H9 (cell line): ENCODE results near the gene ACOT13. TPM values are rescaled to one million over a fixed set of nuclear protein-coding genes. Genes with fewer than 3 reads are reported as not detected.

Source experiments
- DNase-seq: peaks from one replicate; pipeline ENCODE4 v3.0.0-alpha.2; 2017
- H2AFZ ChIP-seq: one replicate; pipeline ENCODE4 v1.6.1; 2013; ENCODE audit warnings: mild to moderate bottlenecking, low read length, control low read depth, moderate library complexity
- H2AK5ac ChIP-seq: 2 replicates; pipeline ENCODE4 v1.6.1; 2013; ENCODE audit warnings: low read length, control low read depth, mixed read lengths; ENCODE audit not compliant: insufficient read length
- H2BK120ac ChIP-seq: one replicate; pipeline ENCODE4 v1.6.1; 2013; ENCODE audit warnings: low read depth, mild to moderate bottlenecking, low read length, control low read depth, inconsistent platforms; ENCODE audit not compliant: poor library complexity, severe bottlenecking
- H2BK12ac ChIP-seq: 2 replicates; pipeline ENCODE4 v1.6.1; 2013; ENCODE audit warnings: low read length, control low read depth, mixed read lengths, low read depth; ENCODE audit not compliant: insufficient read length
- H2BK15ac ChIP-seq: 2 replicates; pipeline ENCODE4 v1.6.1; 2013; ENCODE audit warnings: low read depth, low read length, control low read depth
- H2BK20ac ChIP-seq: one replicate; pipeline ENCODE4 v1.6.1; 2013; ENCODE audit warnings: low read depth, mild to moderate bottlenecking, low read length, control low read depth, inconsistent platforms; ENCODE audit not compliant: poor library complexity, severe bottlenecking
- H2BK5ac ChIP-seq: 2 replicates; pipeline ENCODE4 v1.6.1; 2013; ENCODE audit warnings: low read length, control low read depth, mixed read lengths; ENCODE audit not compliant: insufficient read length
- H3K14ac ChIP-seq: 2 replicates; pipeline ENCODE4 v1.6.1; 2013; ENCODE audit warnings: low read length, control low read depth; ENCODE audit not compliant: insufficient read depth
- H3K18ac ChIP-seq: 2 replicates; pipeline ENCODE4 v1.6.1; 2013; ENCODE audit warnings: low read depth, mild to moderate bottlenecking, mixed read lengths, low read length, control low read depth; ENCODE audit not compliant: insufficient read length
- H3K23ac ChIP-seq: 2 replicates; pipeline ENCODE4 v1.6.1; 2013; ENCODE audit warnings: low read length, control low read depth, mixed read lengths, low read depth; ENCODE audit not compliant: insufficient read length
- H3K23me2 ChIP-seq: 2 replicates; pipeline ENCODE4 v1.6.1; 2013; ENCODE audit warnings: low read depth, mild to moderate bottlenecking, mixed read lengths, low read length, control low read depth; ENCODE audit not compliant: insufficient read length, poor library complexity, severe bottlenecking
- H3K27ac ChIP-seq: 2 replicates; pipeline ENCODE4 v1.5.1; 2013; ENCODE audit warnings: low read length, control low read depth, mixed read lengths, low read depth; ENCODE audit not compliant: insufficient read length
- H3K27me3 ChIP-seq: 2 replicates; pipeline ENCODE4 v1.6.1; 2013; ENCODE audit warnings: low read length, control low read depth, inconsistent platforms; ENCODE audit not compliant: insufficient read depth
- H3K4ac ChIP-seq: 2 replicates; pipeline ENCODE4 v1.6.1; 2013; ENCODE audit warnings: low read depth, mild to moderate bottlenecking, control low read depth, inconsistent platforms, low read length, moderate library complexity
- H3K4me1 ChIP-seq: 2 replicates; pipeline ENCODE4 v1.6.1; 2013; ENCODE audit warnings: low read length, control low read depth, inconsistent platforms; ENCODE audit not compliant: insufficient read depth
- H3K4me2 ChIP-seq: 2 replicates; pipeline ENCODE4 v1.6.1; 2013; ENCODE audit warnings: low read length, control low read depth, mixed read lengths; ENCODE audit not compliant: insufficient read length, insufficient read depth
- H3K56ac ChIP-seq: 2 replicates; pipeline ENCODE4 v1.6.1; 2013; ENCODE audit warnings: low read depth, mild to moderate bottlenecking, mixed read lengths, low read length, control low read depth; ENCODE audit not compliant: insufficient read length
- H3K79me1 ChIP-seq: 2 replicates; pipeline ENCODE4 v1.6.1; 2013; ENCODE audit warnings: low read depth, mild to moderate bottlenecking, moderate library complexity, low read length, control low read depth, inconsistent platforms; ENCODE audit not compliant: insufficient read depth, poor library complexity, severe bottlenecking
- H3K79me2 ChIP-seq: 2 replicates; pipeline ENCODE4 v1.6.1; 2013; ENCODE audit warnings: low read length, control low read depth, inconsistent platforms; ENCODE audit not compliant: insufficient read depth
- H3K9ac ChIP-seq: 2 replicates; pipeline ENCODE4 v1.6.1; 2013; ENCODE audit warnings: low read length, control low read depth, mixed read lengths; ENCODE audit not compliant: insufficient read length; ENCODE audit errors: extremely low read depth
- H3K9me3 ChIP-seq: one replicate; pipeline ENCODE4 v1.6.1; 2013; ENCODE audit warnings: low read depth, low read length, inconsistent platforms; ENCODE audit not compliant: control insufficient read depth
- H3T11ph ChIP-seq: one replicate; pipeline ENCODE4 v1.6.1; 2013; ENCODE audit warnings: mild to moderate bottlenecking, low read length, control low read depth, inconsistent platforms
- H4K20me1 ChIP-seq: one replicate; pipeline ENCODE4 v1.6.1; 2013; ENCODE audit not compliant: control insufficient read depth, insufficient read length, insufficient read depth
- H4K5ac ChIP-seq: 2 replicates; pipeline ENCODE4 v1.6.1; 2013; ENCODE audit warnings: low read depth, mild to moderate bottlenecking, mixed read lengths, low read length, control low read depth; ENCODE audit not compliant: insufficient read length
- H4K8ac ChIP-seq: replicated peaks from 2 replicates; pipeline ENCODE4 v1.6.1; 2013; ENCODE audit warnings: low read length, control low read depth, mixed read lengths, low read depth; ENCODE audit not compliant: insufficient read length
- H4K91ac ChIP-seq: 2 replicates; pipeline ENCODE4 v1.6.1; 2013; ENCODE audit warnings: low read depth, mild to moderate bottlenecking, moderate library complexity, mixed read lengths, low read length, control low read depth; ENCODE audit not compliant: insufficient read length
- H3K27ac Mint-ChIP-seq, 3 experiments: 2 replicates in 2 of 3; 3 replicates in 1 of 3; pipeline ENCODE4 v1.8.0; 2020 to 2021; ENCODE audit warnings: mixed read lengths in 3 of 3, mild to moderate bottlenecking in 1 of 3, moderate library complexity in 1 of 3
- H3K27me3 Mint-ChIP-seq: 2 replicates; pipeline ENCODE4 v1.8.0; 2021; ENCODE audit warnings: low read depth, mild to moderate bottlenecking, moderate library complexity, mixed read lengths
- H3K36me3 Mint-ChIP-seq, 3 experiments: 2 replicates in 2 of 3; 3 replicates in 1 of 3; pipeline ENCODE4 v1.8.0; 2020 to 2021; ENCODE audit warnings: low read depth in 3 of 3, mixed read lengths in 3 of 3; ENCODE audit not compliant: insufficient read depth in 1 of 3
- H3K4me1 Mint-ChIP-seq, 2 experiments: 2 replicates each; pipeline ENCODE4 v1.8.0; 2020; ENCODE audit warnings: mixed read lengths in 2 of 2
- H3K4me3 Mint-ChIP-seq, 2 experiments: 2 replicates in 1 of 2; 3 replicates in 1 of 2; pipeline ENCODE4 v1.8.0; 2020 to 2021; ENCODE audit warnings: mild to moderate bottlenecking in 2 of 2, mixed read lengths in 2 of 2, moderate library complexity in 1 of 2
- H3K9me3 Mint-ChIP-seq, 2 experiments: 2 replicates in 1 of 2; 3 replicates in 1 of 2; pipeline ENCODE4 v1.8.0; 2020; ENCODE audit warnings: mild to moderate bottlenecking in 2 of 2, mixed read lengths in 2 of 2, moderate library complexity in 1 of 2
- WGBS: extraction: QIAGEN DNeasy Blood & Tissue Kit; methylation state at CpG from one replicate; pipeline ENCODE4 v1.1.7; 2013; ENCODE audit warnings: missing lambda C conversion rate, low lambda C conversion rate, mixed read lengths; ENCODE audit not compliant: insufficient read length; ENCODE audit errors: extremely low coverage; 5-methylcytosine and 5-hydroxymethylcytosine counted together
- total RNA-seq: library from RNA; stranded (reverse); gene quantifications from 2 replicates; pipeline ENCODE4 v1.2.1, GENCODE V29; 2021
- TF ChIP-seq, protein P1 (sequence below): fragments of 200-600 bp; sonication (generic); conservative IDR thresholded peaks from 3 replicates; pipeline ENCODE4 v1.8.0; 2021; ENCODE audit warnings: antibody characterized with exemption, mild to moderate bottlenecking

The ACOT13 gene
- total RNA-seq, 1 experiment from 2014 or later: 38.0 TPM

DNA sequence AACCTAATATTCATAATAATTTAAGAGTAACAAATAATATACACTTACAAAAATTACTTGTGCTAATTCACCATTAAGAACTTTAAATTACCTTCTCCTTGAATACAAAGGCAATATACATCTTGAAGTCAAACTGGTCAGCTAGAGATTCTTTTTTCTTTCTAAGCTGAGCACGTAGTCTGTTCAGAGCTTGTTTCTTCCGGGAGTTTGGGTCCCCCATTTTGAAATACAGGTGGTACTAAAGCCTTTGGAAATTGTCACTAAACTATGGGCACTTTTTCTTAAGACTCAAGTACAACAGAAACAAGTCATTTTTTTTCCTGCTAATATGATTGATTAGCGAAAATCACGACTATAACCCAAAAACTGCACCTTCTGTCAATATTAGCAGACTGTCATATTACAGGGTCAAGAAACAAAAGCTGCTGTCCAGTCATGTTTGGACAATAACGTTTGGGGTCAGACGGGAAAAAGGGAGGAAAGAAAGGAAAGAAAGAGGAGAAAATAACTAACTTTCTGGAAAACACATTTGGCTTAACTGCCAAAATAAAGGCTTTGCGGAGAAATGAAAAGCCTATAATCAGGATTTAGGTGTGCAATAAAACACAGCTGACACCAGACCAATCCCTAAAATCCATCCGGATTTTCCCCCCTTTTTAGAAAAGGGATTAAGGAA, 51.7 kb downstream of the ACOT13 start:
- Histone ChIP-seq H2AK5ac (no peak overlapping the region), H2BK12ac (no peak overlapping the region), H3K9ac (peak overlapping the region; percentile 94), H3K79me1 (no peaks in the 10 kb centered on the region), H4K20me1 (no peaks in the 10 kb centered on the region), H3K9me3 (no peaks in the 10 kb centered on the region), H4K5ac (no peak overlapping the region), H2BK15ac (no peak overlapping the region), H3K14ac (no peak overlapping the region), H4K8ac (no peak overlapping the region), H4K91ac (no peak overlapping the region), H3K27me3 (no peaks in the 10 kb centered on the region), H3K56ac (no peak overlapping the region), H3K4me2 (peak overlapping the region; percentile 94), H2BK120ac (no peak overlapping the region), H2BK5ac (no peak overlapping the region), H2BK20ac (no peak overlapping the region), H3T11ph (no peak overlapping the region), H2AFZ (no peak overlapping the region), H3K23ac (no peak overlapping the region), H3K79me2 (peaks cover 31% of the 10 kb centered on the region), H3K27ac (no peak overlapping the region), H3K18ac (no peak overlapping the region), H3K4me1 (no peaks in the 10 kb centered on the region), H3K23me2 (peaks cover 13% of the 10 kb centered on the region), H3K4ac (no peak overlapping the region)
- DNase-seq: no peak
- peaks cover 19 to 30% of the 10 kb centered on the region in 2 experiments for H3K4me1 Mint-ChIP-seq
- H3K27me3 Mint-ChIP-seq: no peaks in the 10 kb centered on the region
- no peaks in the 10 kb centered on the region for H3K9me3 Mint-ChIP-seq
- peak overlapping the region; percentile 96 to 99 for H3K4me3 Mint-ChIP-seq
- TF ChIP-seq, protein P1, sequence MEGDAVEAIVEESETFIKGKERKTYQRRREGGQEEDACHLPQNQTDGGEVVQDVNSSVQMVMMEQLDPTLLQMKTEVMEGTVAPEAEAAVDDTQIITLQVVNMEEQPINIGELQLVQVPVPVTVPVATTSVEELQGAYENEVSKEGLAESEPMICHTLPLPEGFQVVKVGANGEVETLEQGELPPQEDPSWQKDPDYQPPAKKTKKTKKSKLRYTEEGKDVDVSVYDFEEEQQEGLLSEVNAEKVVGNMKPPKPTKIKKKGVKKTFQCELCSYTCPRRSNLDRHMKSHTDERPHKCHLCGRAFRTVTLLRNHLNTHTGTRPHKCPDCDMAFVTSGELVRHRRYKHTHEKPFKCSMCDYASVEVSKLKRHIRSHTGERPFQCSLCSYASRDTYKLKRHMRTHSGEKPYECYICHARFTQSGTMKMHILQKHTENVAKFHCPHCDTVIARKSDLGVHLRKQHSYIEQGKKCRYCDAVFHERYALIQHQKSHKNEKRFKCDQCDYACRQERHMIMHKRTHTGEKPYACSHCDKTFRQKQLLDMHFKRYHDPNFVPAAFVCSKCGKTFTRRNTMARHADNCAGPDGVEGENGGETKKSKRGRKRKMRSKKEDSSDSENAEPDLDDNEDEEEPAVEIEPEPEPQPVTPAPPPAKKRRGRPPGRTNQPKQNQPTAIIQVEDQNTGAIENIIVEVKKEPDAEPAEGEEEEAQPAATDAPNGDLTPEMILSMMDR: no peak
- WGBS: no CpG with 5 or more reads among the region's 8 CpGs
- peak overlapping the region in 2 of 3 experiments; percentile 37 to 96; a peak in 4 of 7 replicates for H3K27ac Mint-ChIP-seq
- H3K36me3 Mint-ChIP-seq: peaks cover 45 to 61% (median 59%) of the 10 kb centered on the region in 3 experiments
